OCI-M2 (cell line): ENCODE data around the gene IL10.
A peak's percentile ranks its signal among the peaks of the same experiment; 100 is the strongest.

Source experiments
- DNase-seq: peaks from one replicate; lab custom pipeline; 2025; ENCODE audit not compliant: unreplicated experiment; lab: John Stamatoyannopoulos, UW

The IL10 gene

DNA sequence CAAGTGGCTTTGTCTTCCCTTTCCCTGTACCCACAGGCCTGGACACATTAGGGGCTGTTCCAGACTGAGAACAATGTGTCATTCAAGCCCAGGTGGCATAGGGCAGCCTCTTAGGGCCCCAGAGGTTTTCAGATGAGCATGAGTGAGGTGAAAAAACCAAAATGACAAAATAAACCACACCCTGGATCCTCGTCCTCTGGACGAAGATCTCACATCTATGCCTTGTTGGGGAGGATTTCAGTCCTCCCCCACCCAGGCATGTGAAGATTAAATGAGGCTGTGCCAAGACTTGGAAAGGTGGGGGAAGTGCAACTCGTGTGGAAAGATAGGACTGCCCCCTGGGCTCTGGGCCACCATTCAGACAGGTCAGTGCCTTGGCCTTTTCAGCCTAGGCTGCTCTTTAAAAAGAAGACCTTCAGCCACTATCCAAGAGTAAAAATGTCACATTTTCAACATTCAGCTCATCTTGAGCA, 34.5 kb downstream of the IL10 start:
- no peak for DNase-seq

DNA sequence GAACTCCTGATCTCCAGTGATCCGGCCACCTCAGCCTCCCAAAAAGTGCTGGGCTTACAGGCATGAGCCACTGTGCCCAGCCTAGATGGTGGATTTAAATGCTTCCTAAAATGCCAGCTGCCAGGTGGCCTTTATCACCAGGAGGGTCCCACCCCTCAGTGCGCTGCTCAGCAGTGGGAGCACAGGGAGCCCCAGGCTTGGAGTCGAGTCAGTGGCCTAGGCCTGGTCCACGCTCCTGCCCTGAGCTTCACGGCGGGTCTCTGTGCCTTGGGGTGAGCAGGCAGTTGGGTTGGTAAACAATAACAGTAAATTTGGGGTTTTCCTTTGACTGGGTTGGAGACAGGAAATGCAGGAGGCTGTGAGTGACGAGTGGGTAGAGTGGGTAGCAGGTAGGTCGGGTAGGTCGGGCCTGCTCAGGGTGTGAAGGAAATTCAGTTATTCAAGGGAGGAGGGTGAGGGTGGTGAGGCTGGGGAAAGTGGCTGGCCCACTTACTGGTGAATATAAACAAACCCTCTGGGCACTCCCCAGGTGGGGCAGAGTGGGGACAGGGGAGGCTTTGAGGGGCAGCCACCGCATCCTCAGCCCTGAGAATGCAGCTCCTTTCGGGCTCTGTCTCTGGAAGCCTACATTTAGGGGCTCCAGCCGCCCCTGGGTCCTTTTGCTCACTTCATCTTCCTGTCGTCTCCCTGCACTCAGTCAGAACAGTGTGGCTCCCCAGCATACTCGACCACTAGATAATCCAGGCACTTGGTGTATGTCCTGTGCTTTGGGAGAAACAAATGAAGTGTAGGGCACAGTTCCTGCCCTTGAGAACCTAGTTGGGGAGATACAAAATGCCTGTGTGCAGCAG, 35.2 kb downstream of the IL10 start:
- DNase-seq, result no peak

DNA sequence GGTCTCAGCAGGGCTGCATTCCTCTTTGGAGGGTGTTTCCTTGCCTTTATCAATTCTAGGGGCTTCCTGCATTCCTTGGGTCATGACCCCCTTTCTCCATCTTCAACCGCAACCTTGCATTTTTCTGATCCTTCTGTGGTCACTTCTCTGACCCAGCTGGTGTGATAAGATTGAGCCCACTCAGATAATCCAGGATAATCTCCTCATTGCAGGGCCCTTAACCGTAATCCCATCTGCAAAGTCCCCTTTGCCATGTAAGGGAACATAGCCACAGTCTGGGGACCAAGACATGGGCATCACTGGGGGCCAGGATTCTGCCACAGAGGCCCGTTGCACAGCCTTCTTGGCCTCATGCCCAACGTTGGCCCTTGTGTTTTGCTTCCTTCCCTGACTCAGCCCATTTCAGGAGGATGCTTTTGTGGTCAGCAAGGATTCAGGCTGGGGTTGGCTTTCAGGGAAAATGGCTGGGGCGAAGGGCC, 36.7 kb downstream of the IL10 start:
- DNase-seq, result peak; percentile 9

DNA sequence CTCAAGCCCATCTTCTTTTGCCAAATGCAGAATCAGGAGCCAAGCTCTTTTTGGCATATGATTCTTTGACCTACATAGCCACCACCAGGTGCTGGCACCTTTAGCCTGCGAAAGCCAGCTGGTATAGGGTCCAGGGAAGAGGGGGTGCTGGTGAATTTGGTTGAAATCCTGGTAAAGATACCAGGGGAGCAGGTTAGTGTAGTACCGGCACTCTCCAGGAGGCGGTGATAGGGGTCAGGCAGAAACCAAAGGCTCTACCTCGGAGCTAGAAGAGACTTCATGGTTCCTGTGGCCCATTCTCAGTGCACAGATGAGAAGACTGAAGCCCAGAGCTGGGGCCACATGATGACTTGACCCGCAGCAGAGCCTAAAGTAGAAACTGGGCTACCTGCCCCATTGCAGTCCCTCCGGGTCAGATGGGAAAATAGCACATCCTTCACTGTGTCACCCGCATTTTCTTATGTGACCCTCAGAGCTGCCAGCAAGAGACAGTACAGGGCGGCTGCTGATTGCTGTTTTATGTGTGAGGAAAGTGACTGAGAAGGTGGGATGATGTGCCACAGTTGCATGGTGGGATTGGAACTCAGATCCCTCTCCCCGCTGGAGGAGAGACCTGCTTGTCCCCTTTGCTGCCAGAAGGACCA, 37.7 kb downstream of the IL10 start:
- no peak for DNase-seq

DNA sequence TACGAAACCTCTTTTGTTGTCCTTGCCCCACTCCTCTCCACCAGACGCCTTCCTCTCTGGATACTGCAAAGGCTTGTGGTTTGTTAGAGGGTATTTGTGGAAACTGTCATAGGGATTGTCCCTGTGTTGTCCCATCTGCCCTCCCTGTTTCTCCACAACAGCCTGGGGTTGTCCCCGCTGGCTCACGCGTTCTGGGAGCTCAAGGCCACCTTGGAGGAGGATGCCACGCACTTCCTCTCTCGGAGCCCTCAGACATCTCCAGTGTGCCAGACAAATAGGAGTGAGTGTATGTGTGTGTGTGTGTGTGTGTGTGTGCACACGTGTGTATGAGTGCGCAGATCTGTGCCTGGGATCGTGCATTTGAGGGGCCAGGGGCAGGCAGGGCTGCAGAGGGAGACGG, 39.3 kb downstream of the IL10 start:
- DNase-seq, result no peak

DNA sequence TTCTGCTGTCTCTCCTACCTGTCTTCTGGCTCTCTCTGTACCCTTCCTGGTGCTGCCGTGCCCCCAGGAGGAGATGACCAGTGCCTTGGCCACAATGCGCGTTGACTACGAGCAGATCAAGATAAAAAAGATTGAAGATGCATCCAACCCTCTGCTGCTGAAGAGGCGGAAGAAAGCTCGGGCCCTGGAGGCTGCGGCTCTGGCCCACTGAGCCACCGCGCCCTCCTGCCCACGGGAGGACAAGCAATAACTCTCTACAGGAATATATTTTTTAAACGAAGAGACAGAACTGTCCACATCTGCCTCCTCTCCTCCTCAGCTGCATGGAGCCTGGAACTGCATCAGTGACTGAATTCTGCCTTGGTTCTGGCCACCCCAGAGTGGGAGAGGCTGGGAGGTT, 39.8 kb downstream of the IL10 start:
- no peak for DNase-seq

DNA sequence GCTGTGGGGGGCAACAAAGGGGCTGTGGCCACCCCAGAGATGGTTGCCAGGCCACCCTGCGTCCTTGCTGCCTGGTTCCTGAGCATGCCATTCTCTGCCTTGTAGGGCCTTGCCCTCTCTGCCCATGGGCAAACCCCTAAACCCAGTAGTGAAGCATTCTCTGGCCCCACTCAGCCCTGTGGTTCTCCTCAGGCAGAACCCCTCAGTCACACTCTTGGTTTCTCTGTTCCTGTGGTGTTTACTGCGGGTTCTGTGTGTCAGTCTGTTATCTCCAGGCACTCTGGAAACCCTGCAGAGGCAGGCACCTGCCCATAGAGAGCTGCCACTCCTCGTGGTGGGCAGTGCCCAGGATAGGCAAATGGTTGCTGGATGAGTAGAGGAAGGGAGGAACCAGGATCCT, 42.8 kb downstream of the IL10 start:
- DNase-seq, result no peak

DNA sequence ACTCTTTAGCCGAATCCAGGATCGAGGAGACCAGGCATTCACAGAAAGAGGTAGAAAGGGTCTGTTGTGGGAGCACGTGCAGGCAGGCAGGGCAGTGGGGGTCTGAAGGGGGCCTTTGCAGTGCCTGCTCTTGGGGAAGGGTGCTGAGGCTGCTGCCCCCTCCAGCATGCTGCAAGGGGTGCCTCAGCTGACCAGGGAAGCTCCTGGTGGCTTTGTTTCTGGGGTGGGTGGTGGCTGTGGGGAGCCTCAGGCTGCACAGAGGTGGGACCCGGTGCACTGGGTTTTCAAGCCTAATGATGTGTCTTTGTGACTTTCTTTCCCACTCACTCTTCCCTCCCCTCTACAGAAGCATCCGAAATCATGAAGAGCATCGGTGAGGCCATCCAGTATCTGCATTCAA, 43.2 kb downstream of the IL10 start:
- DNase-seq, result no peak

DNA sequence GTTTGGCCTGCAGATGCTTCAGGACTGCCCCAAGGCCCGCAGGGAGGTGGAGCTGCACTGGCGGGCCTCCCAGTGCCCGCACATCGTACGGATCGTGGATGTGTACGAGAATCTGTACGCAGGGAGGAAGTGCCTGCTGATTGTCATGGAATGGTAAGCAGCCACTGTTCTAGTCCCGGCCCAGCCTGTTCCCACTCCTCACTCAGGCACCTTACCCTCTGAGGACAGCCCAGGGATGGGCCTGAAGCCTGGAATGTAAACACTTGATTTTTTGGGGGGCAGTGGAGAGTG, 43.7 kb downstream of the IL10 start:
- DNase-seq, result no peak

DNA sequence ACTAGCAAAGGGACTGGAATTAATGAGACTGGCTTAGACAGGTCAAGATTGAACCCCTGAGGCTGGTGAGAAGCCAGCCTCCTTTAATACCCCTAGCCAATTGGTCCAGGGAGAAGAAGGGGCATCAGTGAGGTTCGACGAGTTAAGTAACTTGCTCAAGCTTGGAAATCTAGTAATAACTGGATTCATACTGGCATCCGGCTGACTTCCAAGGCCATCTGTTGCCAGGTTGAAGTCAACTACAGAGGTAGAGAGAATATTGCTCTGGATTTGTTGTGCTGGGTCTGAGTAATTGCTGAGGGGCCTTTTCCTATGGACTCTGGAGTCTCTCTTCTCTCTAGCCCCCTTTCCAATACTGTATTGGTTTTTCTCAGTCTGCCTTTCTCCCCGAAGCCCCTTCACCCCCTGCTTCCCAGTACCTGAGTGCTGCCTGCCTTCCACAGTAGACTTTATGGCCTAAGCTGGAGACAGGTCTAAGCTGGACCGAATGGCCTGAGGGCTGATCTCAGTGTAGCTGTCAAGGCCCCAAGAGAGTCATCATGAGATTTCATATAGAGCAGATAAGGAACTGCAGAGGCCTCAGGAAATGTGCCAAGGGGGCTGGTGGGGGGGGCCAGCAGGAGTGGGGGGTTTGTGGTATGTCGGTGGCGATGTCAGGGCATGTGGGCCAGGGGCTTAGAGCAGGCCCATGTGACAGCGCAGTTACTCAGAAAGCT, 44.2 kb downstream of the IL10 start:
- DNase-seq, result no peak

DNA sequence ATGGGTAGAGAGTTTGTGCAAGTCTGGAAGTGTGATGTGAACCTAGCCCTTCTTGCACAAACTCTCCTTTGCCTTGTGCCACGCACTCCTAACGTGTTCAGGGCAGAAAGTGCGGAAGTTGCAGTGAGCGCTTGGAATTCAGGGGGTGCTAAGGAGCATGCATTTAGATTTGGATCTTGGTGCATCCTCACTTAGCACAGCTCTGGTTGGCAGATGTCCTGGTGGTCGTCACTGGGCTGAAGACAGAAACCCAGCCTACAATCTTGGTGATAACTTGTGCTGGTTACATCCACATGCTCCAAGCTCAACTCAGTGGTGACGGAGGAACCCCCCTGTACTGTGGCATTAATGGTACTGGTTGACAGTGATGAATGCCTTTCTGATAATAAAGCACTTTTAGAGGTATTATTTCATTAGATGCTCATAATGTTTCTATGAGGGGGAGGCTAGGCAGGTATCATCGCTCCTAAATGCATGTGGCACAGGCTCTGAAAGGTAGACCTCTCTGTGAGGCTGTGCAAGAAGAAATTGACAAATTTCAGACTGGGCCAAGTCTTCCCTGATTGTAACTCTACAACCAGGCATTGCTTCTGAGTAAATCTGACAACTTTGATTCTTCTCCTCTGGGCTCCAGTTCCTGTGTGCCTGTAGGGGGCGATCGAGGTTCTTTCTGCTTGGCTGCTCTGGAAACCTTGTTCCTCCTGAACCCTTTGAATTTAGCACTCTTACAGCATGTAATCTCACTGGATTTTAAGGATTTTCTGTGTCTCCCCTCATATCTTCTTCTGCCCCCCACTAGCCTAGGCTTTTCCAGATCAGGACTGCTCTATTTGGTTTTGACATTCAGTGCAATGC, 47.0 kb downstream of the IL10 start:
- DNase-seq, result peak; percentile 3

DNA sequence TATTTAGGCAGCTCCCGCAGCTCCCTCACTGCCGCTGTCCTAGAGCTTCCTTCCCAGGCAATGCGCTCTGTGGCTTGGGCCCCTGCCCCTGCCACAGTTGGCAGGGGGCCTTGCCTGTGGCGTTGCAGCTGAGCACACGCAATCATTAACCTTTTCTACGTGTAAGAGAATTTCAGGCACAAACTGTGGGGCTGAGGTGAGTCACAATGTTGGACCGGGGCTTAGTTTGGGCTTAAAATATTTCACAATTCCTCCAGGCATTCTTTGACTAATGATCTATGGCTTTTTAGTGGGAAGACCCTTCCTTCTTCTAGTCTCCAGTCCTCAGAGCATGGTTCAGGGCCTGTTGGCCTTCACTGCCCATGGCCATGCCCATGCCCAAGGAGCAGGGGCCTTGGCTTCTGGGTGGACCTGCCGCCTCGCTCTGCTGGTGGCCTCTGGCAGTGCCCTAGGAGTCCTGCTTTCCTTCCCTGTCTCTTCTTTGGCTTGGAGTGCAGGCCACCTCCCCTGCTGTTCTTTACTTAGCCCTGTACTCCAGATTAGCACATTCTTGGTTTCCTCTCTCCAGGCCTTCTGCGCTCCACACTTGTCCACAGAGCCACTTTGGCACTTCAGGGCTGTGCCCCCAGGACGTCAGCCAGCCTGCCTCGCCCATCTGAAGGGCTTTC, 48.4 kb downstream of the IL10 start:
- DNase-seq, result no peak

DNA sequence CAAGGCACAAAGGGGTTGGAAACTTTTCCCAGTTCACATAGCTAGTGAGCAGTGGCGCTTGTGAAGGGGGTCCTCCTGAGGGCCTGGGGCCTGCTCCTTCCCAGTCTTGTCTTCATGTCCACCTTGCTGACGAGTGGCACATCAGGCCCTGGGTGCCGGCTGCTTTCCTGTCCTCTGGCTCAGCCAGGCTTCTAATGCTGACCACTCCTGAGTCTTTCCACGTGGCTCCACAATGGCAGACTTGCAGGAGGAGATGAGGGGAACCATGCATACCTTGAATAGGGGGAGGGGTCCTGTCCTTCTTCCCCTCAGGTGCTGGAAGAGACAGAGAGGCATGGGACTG, 48.9 kb downstream of the IL10 start:
- DNase-seq, result no peak

DNA sequence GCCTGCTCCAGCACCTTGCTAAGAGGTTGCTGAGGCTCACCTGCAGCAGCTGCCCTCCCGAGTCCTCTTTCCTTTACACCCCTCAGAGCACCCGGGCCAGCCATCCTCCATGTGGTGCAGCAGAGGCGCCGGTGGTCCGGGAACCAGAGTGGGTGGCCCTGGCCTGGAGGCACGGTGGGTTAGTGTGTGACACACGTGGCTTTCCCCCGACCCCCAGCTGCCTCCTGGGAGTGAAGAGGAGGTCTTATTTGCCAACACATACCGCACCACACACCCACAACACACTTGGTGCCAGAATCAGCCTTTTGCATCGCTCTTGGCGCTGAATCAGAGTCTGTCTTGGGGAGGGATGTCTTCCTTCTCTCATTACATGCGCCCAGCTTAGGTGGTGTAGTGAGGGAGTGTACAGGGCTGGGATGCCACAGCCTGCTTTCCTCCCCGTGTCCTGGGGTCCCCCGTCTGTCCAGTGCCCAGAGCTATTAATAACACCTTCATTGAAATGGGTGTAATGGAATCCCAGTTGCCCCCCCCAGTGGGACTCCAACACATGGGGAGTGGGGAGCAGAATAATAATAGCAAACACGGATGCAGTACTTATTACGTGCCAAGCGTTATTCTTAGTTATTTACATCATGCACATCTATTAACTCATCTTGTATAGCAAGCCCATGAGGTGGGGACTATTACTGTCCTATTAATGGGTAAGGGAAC, 49.4 kb downstream of the IL10 start:
- DNase-seq, result no peak

DNA sequence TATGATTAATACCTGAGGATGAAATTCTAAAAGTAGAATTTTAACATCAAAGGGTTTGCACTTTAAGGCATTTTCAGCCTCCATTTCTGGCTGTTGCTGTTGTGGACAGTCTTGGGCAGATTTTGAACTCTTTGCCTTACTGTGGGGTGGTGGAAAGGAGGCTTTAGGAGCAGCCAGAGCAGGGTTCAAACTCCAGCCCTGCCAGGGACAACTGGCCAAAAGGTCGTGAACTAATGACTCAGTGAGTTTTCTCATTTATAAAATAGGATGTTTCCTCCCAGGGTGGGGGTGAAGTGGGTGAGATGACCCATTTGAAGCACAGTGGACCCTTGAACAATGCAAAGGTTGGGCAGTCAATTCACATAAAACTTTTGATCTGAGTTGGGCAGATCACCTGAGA, 50.8 kb downstream of the IL10 start:
- no peak for DNase-seq

DNA sequence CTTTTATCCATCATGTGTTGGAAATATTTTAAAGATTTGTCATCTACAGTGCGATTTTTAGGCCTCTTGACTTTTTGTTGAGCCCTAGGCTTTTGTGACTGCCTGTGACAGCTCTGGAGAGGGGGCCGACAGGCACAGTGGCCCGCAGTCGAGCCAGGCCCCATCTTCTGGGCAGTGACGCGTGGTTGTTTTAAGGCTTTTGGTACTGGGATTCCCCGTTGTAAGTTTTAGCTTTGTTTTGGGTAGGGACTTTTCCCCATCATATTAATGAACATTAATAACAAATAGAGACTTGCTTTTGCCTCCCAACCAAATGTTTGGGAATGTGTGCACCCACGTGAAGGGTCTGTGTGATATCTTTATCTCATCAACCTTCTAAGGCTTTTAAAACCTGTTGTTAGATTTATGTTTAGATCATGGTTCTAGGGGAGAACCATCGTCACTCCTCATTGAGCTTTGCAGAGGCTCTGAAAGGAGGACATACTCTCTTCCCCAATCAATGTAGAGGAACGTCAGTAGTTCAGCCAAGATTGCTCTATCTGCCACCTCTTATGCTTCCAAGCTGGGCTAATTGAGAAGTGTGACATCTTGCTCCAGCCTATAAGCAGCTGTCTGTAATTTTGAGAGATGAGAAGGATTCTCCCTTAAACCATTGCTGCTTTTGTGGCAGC, 53.0 kb downstream of the IL10 start:
- no peak for DNase-seq

DNA sequence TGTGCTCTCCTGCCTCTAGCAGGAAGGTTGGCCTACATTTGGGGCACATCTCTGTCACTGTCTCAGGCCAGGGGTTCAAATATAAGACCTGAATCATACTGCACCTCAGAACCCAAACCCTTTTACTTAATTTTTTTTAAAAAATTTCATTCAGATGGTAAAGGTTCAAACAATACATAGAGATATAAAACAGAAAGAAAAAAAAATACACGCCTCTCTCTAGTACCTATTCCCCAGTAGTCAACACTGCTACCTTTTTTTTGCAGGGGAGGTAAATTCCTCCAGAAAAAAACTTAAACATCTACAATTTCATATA, 54.7 kb downstream of the IL10 start:
- DNase-seq, result no peak
